HepG2 (cell line): Measurements from ENCODE around the gene SNRPD3. TPM values are rescaled to one million over a fixed set of nuclear protein-coding genes. Genes with fewer than 3 reads are reported as not detected.

ENCODE experiments used
- ARID2 ChIP-seq: sonication (generic); formaldehyde crosslinking; IDR thresholded peaks from 2 replicates; pipeline ENCODE4 v1.8.1; 2022; ENCODE audit warnings: mild to moderate bottlenecking, missing genetic modification reagents, borderline replicate concordance
- ATF2 ChIP-seq: sonication (generic); formaldehyde crosslinking; IDR thresholded peaks from 2 replicates; pipeline ENCODE4 v1.4.0; 2020; ENCODE audit warnings: missing genetic modification reagents
- BRCA1 ChIP-seq: sonication (generic); formaldehyde crosslinking; IDR thresholded peaks from 2 replicates; pipeline ENCODE4 v1.4.0; 2020; ENCODE audit warnings: missing genetic modification reagents
- CAMTA2 ChIP-seq: sonication (generic); formaldehyde crosslinking; IDR thresholded peaks from 2 replicates; pipeline ENCODE4 v1.4.0; 2020; ENCODE audit warnings: mild to moderate bottlenecking, missing genetic modification reagents, borderline replicate concordance
- FOXP1 ChIP-seq, 2 experiments: fragments of 450-650 bp in 1 of 2; IDR thresholded peaks; 2 replicates each; pipeline ENCODE4 v1.6.1; 2017 to 2018; ENCODE audit warnings: antibody characterized with exemption in 1 of 2
- HDAC1 ChIP-seq: sonication (generic); formaldehyde crosslinking; IDR thresholded peaks from 2 replicates; pipeline ENCODE4 v1.5.1; 2020; ENCODE audit warnings: mild to moderate bottlenecking, missing genetic modification reagents
- PAXIP1 ChIP-seq: sonication (generic); formaldehyde crosslinking; conservative IDR thresholded peaks from 2 replicates; pipeline ENCODE4 v1.4.0; 2020; ENCODE audit warnings: mild to moderate bottlenecking, missing genetic modification reagents, moderate library complexity
- POGK ChIP-seq: sonication (generic); formaldehyde crosslinking; conservative IDR thresholded peaks from 2 replicates; pipeline ENCODE4 v1.8.0; 2022; ENCODE audit warnings: mild to moderate bottlenecking, moderate library complexity, missing genetic modification reagents
- PRPF4 ChIP-seq: fragments of 200-400 bp; formaldehyde crosslinking; IDR thresholded peaks from 2 replicates; pipeline ENCODE4 v1.6.1; 2016; ENCODE audit warnings: low read length, low read depth; ENCODE audit not compliant: poor library complexity, severe bottlenecking
- TFDP2 ChIP-seq: sonication (generic); formaldehyde crosslinking; IDR thresholded peaks from 2 replicates; pipeline ENCODE4 v1.4.0; 2020; ENCODE audit warnings: missing genetic modification reagents
- ZMYM4 ChIP-seq: sonication (generic); formaldehyde crosslinking; IDR thresholded peaks from 2 replicates; pipeline ENCODE4 v1.8.1; 2023; ENCODE audit warnings: mild to moderate bottlenecking, missing genetic modification reagents
- ZNF230 ChIP-seq: sonication (generic); formaldehyde crosslinking; IDR thresholded peaks from 2 replicates; pipeline ENCODE4 v1.4.0; 2020; ENCODE audit warnings: mild to moderate bottlenecking, missing genetic modification reagents
- ZNF232 ChIP-seq: sonication (generic); formaldehyde crosslinking; IDR thresholded peaks from 2 replicates; pipeline ENCODE4 v1.4.0; 2020; ENCODE audit warnings: missing genetic modification reagents, borderline replicate concordance
- ZNF282 ChIP-seq: fragments of 450-650 bp; IDR thresholded peaks from 2 replicates; pipeline ENCODE4 v1.6.1; 2018; ENCODE audit not compliant: partially characterized antibody
- ZNF605 ChIP-seq: sonication (generic); formaldehyde crosslinking; IDR thresholded peaks from 2 replicates; pipeline ENCODE4 v1.8.0; 2022; ENCODE audit warnings: mild to moderate bottlenecking, missing genetic modification reagents
- ZNF749 ChIP-seq: sonication (generic); formaldehyde crosslinking; IDR thresholded peaks from 2 replicates; pipeline ENCODE4 v1.8.0; 2022; ENCODE audit warnings: mild to moderate bottlenecking, missing genetic modification reagents, moderate library complexity, borderline replicate concordance
- ZNF788 ChIP-seq: sonication (generic); formaldehyde crosslinking; IDR thresholded peaks from 2 replicates; pipeline ENCODE4 v1.5.0; 2020; ENCODE audit warnings: mild to moderate bottlenecking, missing genetic modification reagents, borderline replicate concordance
- polyA plus RNA-seq, 8 experiments: library from polyadenylated mRNA; depleted of rRNA in 3 of 8; stranded (reverse) in 7 of 8; unstranded in 1 of 8; fragments of >200 nt; fragmentation: Illumina TruSeq in 4 of 8; extraction: Trizol in 4 of 8; gene quantifications; 2 replicates each; pipeline versions ENCODE4 v1.2.1 to v1.2.3, GENCODE V29; 2011 to 2016; ENCODE audit warnings: low read depth in 4 of 8, missing spikeins in 1 of 8, mixed read lengths in 1 of 8; ENCODE audit not compliant: insufficient read depth in 1 of 8
- total RNA-seq, 5 experiments: library from RNA; depleted of rRNA; stranded (reverse); fragments of >200 nt; fragmentation: Illumina TruSeq; extraction: Trizol; gene quantifications; 2 replicates each; pipeline ENCODE4 v1.2.3, GENCODE V29; 2016; ENCODE audit warnings: low read depth in 1 of 5

Gene SNRPD3
- total and polyA plus RNA-seq, 2 of the 13 experiments (the other 11 are each of a cell fraction or from before 2014, with no cell fraction given), result 110 to 209 TPM

GRCh38 chr22:24555165-24556039 is at the start of gene SNRPD3 (continued):
- TF ChIP-seq ZNF788 (CRISPR knock-in tag) (peak; percentile 91; the same call in 1 of the 2 replicates), TFDP2 (CRISPR knock-in tag) (no peak; the same call in none of the 2 replicates), ZNF605 (CRISPR knock-in tag) (peak; percentile 93), ZNF282 (no peak), ARID2 (CRISPR knock-in tag) (peak; percentile 81; the same call in 1 of the 2 replicates), ATF2 (peak; percentile 77), POGK (CRISPR knock-in tag) (peak; percentile 87), CAMTA2 (peak; percentile 62; the same call in 1 of the 2 replicates), BRCA1 (CRISPR knock-in tag) (0 out of 2 replicates have a peak, but pooled peaks have one; percentile 42), FOXP1 (IDR thresholded peaks at IDR 0.05) (no peak), FOXP1 (CRISPR knock-in tag; IDR thresholded peaks at IDR 0.05) (peak; percentile 34; the same call in 1 of the 2 replicates), ZMYM4 (CRISPR knock-in tag) (peak; percentile 78), ZNF749 (CRISPR knock-in tag) (no peak), ZNF232 (0 out of 2 replicates have a peak, but pooled peaks have one; percentile 64), ZNF230 (CRISPR knock-in tag) (no peak), PRPF4 (no peak), PAXIP1 (peak; percentile 67), HDAC1 (CRISPR knock-in tag) (peak; percentile 96)
